Type B pancreatic cell (in vitro differentiated cells): ENCODE measurements around the gene TSEN34. TPM values are rescaled to one million over a fixed set of nuclear protein-coding genes. Genes with fewer than 3 reads are reported as not detected.
A peak's percentile ranks its signal among the peaks of the same experiment; 100 is the strongest.

Experiments used
- DNase-seq: peaks from one replicate; pipeline ENCODE4 v3.0.0; 2021; ENCODE audit warnings: mixed read lengths; ENCODE audit not compliant: unreplicated experiment; ENCODE audit errors: extremely low spot score
- H3K27ac Mint-ChIP-seq: 2 replicates; pipeline ENCODE4 v1.8.0; 2021; ENCODE audit warnings: mild to moderate bottlenecking, mixed read lengths
- H3K27me3 Mint-ChIP-seq: 2 replicates; pipeline ENCODE4 v1.8.0; 2021; ENCODE audit warnings: mixed read lengths
- H3K36me3 Mint-ChIP-seq: 2 replicates; pipeline ENCODE4 v1.8.0; 2021; ENCODE audit warnings: mixed read lengths
- H3K4me1 Mint-ChIP-seq: one replicate; pipeline ENCODE4 v1.8.0; 2021; ENCODE audit warnings: mixed read lengths; ENCODE audit not compliant: unreplicated experiment
- H3K4me3 Mint-ChIP-seq: 2 replicates; pipeline ENCODE4 v1.8.0; 2021; ENCODE audit warnings: mild to moderate bottlenecking, mixed read lengths
- H3K9me3 Mint-ChIP-seq: 2 replicates; pipeline ENCODE4 v1.8.0; 2021; ENCODE audit warnings: mixed read lengths
- CTCF ChIP-seq: fragments of 200-600 bp; sonication (generic); conservative IDR thresholded peaks from 2 replicates; pipeline ENCODE4 v1.5.0; 2021; ENCODE audit warnings: antibody characterized with exemption, mild to moderate bottlenecking
- total RNA-seq: library from RNA; stranded (reverse); gene quantifications from 2 replicates; pipeline ENCODE4 v1.2.1, GENCODE V29; 2021; ENCODE audit warnings: low replicate concordance

Gene TSEN34
- total RNA-seq, 1 donor from 2014 or later: 41.9 TPM

DNA sequence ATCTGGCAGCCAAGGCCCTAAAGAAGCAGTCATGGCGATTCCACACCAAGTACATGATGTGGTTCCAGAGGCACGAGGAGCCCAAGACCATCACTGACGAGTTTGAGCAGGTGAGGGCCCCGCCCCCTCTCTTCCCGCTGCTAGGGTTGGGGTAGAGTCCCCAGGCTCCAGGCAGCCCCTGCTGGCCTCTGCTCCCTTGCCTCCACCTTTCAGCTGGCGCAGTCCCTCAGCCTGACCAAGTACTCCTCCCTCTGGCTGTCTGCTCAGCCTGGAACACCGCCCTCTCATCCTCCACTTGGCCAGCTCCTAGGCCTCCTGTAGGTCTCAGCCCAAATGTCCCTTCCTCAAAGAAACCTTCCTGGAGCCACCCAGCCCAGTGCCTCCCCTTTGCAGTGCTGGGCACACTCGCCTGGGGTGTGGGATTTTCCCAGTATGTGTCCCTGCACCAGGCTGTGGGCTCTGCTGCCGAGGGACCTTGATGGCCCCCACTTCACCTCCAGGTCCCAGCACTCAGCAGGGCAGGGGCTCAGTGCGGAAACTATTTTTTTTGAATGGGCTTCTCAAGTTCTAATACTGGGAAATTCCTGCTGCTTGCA is 37.3 kb upstream of the TSEN34 start:
- Mint-ChIP-seq H3K36me3 (peaks cover 24% of the 10 kb centered on the region), H3K27me3 (no peaks in the 10 kb centered on the region), H3K9me3 (no peaks in the 10 kb centered on the region), H3K27ac (no peak overlapping the region), H3K4me3 (peak overlapping the region; percentile 25), H3K4me1 (no peaks in the 10 kb centered on the region)
- TF ChIP-seq CTCF: no peak
- no peak for DNase-seq

DNA sequence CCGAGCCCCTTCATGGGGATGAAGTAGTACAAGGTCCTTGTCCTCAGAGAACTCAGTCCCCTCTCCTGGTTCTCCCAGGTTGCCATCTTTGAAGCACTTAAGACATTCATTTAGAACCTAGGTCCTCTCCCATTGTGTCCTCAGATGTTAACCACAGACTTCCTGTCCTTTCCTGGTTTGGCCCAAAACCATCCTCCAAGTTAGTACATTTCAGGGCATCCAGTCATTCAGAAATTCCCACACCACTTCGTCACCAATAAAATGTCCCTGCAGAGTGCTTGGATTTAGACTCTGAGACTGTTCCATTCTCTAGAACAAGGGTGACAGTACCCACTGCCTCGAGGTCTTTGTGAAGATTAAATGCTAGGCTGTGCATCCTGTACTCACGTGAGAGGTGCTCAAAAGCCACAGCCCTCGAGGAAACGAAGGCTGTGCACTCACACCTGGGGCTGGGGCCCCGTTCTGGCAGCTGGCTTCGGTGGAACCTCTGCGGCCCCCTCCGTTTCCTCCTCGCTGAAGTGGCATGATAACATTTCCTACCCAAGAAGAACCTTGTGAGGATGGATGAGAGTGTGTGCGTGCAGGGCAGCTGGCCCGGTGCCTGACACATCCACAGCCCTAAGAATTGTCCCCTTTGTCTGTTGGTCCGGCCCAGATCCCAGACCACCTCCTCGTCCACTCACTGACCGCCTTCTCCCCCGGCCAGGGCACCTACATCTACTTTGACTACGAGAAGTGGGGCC is 36.3 kb upstream of the TSEN34 start:
- peak overlapping the region; percentile 25 for H3K4me3 Mint-ChIP-seq
- TF ChIP-seq CTCF: no peak
- H3K27me3 Mint-ChIP-seq: no peaks in the 10 kb centered on the region
- peaks cover 5% of the 10 kb centered on the region for H3K4me1 Mint-ChIP-seq
- DNase-seq: no peak
- no peaks in the 10 kb centered on the region for H3K9me3 Mint-ChIP-seq
- H3K27ac Mint-ChIP-seq: peak overlapping the region; percentile 9
- peaks cover 23% of the 10 kb centered on the region for H3K36me3 Mint-ChIP-seq

GRCh38 chr19:54155694-54156093 is 35.4 kb upstream of the TSEN34 start:
- no peak for TF ChIP-seq CTCF
- Mint-ChIP-seq H3K9me3 (no peaks in the 10 kb centered on the region), H3K4me3 (no peak overlapping the region), H3K27ac (peak overlapping the region; percentile 59), H3K27me3 (no peaks in the 10 kb centered on the region), H3K36me3 (peaks cover 20% of the 10 kb centered on the region), H3K4me1 (peaks cover 13% of the 10 kb centered on the region)
- DNase-seq: no peak

GRCh38 chr19:54156490-54156889 is 34.6 kb upstream of the TSEN34 start:
- Mint-ChIP-seq H3K4me3 (peak overlapping the region; percentile 81), H3K36me3 (peaks cover 17% of the 10 kb centered on the region), H3K4me1 (peaks cover 17% of the 10 kb centered on the region), H3K27ac (peak overlapping the region; percentile 92), H3K9me3 (no peaks in the 10 kb centered on the region), H3K27me3 (no peaks in the 10 kb centered on the region)
- TF ChIP-seq CTCF: no peak
- DNase-seq: no peak

- Mint-ChIP-seq H3K27ac (peak overlapping the region; percentile 92), H3K4me3 (peak overlapping the region; percentile 81), H3K36me3 (peaks cover 17% of the 10 kb centered on the region), H3K27me3 (no peaks in the 10 kb centered on the region), H3K9me3 (no peaks in the 10 kb centered on the region), H3K4me1 (peaks cover 17% of the 10 kb centered on the region)
- no peak for TF ChIP-seq CTCF
- no peak for DNase-seq
Measured at GRCh38 chr19:54156953-54157352, 34.2 kb upstream of the TSEN34 start.
